Bronchial epithelial cell (primary cell): ENCODE data around the gene CDKL5. TPM values are rescaled to one million over a fixed set of nuclear protein-coding genes. Genes with fewer than 3 reads are reported as not detected.

Experiments
- DNase-seq: peaks from one replicate; pipeline ENCODE4 v3.0.0-alpha.2; 2010; ENCODE audit warnings: low read depth
- FAIRE-seq: peaks from 2 replicates; lab custom pipeline; 2011; peaks lifted over from hg19 to GRCh38; lab: Jason Lieb, UNC
- H3K27me3 ChIP-seq: 2 replicates; pipeline ENCODE4 v1.5.1; 2011; ENCODE audit warnings: low read length; ENCODE audit not compliant: control insufficient read depth, insufficient read depth
- H3K36me3 ChIP-seq: 2 replicates; pipeline ENCODE4 v1.5.1; 2011; ENCODE audit warnings: low read length; ENCODE audit not compliant: control insufficient read depth, insufficient read depth
- H3K4me3 ChIP-seq: 2 replicates; pipeline ENCODE4 v1.5.1; 2011; ENCODE audit warnings: mild to moderate bottlenecking, low read depth, low read length, control low read depth
- total RNA-seq: library from RNA; depleted of rRNA; stranded (reverse); fragments of >200 nt; gene quantifications from 2 replicates; pipeline ENCODE4 v1.2.1, GENCODE V29; 2014
- TF ChIP-seq, protein P1 (sequence below): IDR thresholded peaks from 2 replicates; pipeline ENCODE4 v1.5.1; 2011; ENCODE audit warnings: mild to moderate bottlenecking, moderate library complexity, low read length, control low read depth, inconsistent platforms; ENCODE audit not compliant: insufficient read depth, severe bottlenecking

Gene CDKL5
- total RNA-seq, 1 donor from 2014 or later, result 2.6 TPM

DNA sequence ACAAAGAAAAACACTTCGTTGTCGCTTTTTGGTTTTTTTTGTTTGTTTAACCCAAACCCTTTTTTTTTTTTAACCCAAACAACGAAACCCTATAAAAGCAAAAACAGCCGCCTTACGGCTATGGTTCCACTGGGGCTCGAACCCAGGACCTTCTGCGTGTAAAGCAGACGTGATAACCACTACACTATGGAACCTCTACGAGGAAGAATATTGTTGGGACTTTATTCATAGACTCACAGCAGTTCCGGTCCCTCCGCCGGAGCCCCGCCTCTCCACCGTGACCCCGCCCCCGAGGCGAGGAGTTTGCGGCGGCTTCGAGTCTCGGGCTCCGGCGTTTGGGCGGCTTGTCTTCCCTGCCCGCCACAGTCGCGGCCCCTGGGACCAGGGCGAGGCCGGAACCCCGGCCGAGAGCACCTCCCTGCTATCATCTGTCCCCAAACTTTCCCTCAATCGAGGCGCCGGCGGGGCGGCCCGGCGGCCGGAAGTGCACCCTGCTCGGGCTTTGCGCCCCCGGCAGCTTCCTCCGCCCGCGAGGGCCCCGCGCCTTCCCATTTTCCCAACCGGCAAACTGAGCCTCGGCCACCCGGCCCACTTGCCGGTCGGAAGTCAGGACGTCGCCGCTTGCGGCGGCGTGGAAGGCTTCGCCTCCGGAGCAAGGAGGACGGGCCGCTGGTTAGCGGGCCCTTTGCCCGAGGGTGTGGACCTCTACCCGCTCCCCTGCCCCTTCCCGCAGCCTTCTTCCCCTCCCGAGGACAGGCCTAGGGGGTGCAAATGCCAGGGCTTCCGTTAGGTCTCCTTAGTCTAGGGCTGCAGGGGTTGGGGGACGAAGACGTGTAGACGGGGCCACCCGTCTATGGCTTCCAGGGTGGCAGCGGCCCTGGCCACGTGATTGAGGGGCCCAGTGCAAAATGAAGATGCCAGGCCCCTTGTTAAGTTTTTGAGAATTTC lies 249.7 kb downstream of the CDKL5 start:
- H3K27me3 ChIP-seq, result no peaks in the 10 kb centered on the region
- FAIRE-seq (no peak), DNase-seq (peak; percentile 46)
- H3K36me3 ChIP-seq, result no peaks in the 10 kb centered on the region
- peak overlapping the region; percentile 51 for H3K4me3 ChIP-seq
- TF ChIP-seq, protein P1, sequence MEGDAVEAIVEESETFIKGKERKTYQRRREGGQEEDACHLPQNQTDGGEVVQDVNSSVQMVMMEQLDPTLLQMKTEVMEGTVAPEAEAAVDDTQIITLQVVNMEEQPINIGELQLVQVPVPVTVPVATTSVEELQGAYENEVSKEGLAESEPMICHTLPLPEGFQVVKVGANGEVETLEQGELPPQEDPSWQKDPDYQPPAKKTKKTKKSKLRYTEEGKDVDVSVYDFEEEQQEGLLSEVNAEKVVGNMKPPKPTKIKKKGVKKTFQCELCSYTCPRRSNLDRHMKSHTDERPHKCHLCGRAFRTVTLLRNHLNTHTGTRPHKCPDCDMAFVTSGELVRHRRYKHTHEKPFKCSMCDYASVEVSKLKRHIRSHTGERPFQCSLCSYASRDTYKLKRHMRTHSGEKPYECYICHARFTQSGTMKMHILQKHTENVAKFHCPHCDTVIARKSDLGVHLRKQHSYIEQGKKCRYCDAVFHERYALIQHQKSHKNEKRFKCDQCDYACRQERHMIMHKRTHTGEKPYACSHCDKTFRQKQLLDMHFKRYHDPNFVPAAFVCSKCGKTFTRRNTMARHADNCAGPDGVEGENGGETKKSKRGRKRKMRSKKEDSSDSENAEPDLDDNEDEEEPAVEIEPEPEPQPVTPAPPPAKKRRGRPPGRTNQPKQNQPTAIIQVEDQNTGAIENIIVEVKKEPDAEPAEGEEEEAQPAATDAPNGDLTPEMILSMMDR, result no peak

DNA sequence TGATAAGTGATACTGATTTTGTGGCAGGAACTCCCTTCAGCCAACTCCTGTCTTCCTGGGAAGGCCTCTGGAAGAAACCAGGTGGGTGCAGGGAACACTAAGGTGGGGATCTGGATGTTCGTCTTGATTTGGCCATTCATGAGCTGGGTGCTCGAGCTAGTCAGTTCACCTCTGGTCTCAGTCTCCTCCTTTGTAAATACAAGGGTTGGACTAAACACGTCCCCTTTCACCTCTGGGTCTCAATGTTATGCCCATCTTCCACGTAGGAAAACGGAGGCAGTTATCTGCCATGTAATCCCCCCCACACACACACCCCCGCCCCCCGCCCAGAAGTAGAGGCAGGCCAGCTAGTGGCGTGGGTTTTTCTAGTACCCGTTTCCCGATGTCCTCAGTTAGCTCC lies 250.6 kb downstream of the CDKL5 start:
- H3K27me3 ChIP-seq, result no peaks in the 10 kb centered on the region
- H3K4me3 ChIP-seq, result no peak overlapping the region
- DNase-seq (no peak), FAIRE-seq (no peak)
- H3K36me3 ChIP-seq, result no peaks in the 10 kb centered on the region
- TF ChIP-seq, protein P1, result no peak

DNA sequence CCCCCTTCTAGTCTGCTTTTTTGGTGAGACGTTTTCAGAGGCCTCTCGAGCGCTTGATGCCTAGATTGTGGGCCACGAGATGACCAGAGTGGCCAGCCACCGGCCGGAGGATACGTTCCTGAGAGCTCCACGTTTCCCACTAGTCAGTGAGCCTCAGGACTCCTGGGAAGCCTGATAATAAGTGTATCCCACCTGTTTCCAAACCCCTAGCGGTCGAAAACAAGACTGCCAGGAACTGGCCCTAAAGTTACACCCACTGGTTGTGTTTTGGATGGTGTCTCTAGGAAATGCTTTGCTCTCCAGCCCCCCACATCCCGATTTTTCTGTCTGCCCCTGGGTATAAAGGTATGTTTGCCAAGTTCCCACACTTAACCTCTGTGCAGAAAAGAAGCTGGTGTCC lies 251.1 kb downstream of the CDKL5 start:
- DNase-seq (no peak), FAIRE-seq (no peak)
- Histone ChIP-seq H3K36me3 (no peaks in the 10 kb centered on the region), H3K27me3 (no peaks in the 10 kb centered on the region), H3K4me3 (no peak overlapping the region)
- TF ChIP-seq, protein P1, result peak; percentile 44

DNA sequence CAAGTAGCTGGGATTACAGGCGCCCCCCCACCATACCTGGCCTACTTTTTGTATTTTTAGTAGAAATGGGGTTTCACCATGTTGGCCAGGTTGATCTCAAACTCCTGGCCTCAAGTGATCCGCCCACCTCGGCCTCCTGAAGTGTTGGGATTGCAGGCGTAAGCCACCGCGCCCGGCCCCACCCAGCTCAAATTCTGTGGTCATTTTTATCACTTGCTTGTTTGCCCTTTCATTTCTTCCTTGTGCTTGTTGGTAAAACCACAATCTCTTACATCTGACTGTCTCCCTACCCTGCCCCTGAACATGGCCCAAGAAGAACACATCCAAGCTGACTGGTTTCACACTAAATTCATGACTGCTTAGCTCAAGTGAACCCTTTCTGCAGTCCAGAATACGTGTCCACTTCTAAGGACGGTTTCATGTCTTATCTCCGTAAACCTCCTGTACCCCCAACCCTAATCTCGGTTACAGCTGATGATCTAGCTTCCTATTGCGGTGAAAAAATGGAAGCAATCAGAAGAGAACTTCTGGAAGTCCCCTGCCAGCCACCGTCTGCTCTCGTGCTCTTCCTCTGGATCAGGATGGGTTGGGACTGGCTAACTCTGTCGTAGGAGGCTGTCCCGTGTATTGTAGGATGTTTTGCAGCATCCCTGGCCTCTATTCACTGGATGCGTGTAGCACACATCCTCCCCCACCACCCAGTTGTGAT lies 251.9 kb downstream of the CDKL5 start:
- no peak for FAIRE-seq
- no peak for DNase-seq
- H3K4me3 ChIP-seq, result no peak overlapping the region
- TF ChIP-seq, protein P1, result no peak
- no peaks in the 10 kb centered on the region for H3K27me3 ChIP-seq
- H3K36me3 ChIP-seq, result no peaks in the 10 kb centered on the region

DNA sequence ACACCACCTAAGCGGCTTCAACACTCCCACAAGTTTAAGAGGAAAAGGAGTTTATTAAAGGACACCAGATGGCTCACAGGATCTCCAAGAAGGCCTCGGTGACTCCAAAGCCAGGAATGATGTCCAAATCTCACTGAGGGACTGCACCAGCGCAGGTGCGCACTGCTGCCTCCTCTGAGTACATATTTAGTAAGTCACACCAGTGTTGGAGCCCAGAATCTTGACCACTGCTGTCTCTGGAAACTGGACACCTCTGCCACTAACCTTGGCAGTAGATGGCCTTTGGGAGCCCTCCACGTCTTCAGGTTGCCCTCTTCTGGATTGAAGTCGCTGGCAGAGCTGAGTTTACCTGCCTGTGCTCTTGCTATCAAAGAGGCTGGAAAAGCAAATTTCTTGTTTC lies 256.6 kb downstream of the CDKL5 start:
- no peak for FAIRE-seq
- no peaks in the 10 kb centered on the region for H3K27me3 ChIP-seq
- no peaks in the 10 kb centered on the region for H3K36me3 ChIP-seq
- no peak for DNase-seq
- no peak overlapping the region for H3K4me3 ChIP-seq
- TF ChIP-seq, protein P1, result no peak
